Left ventricle myocardium inferior (tissue), 1 donor: ENCODE data around the gene USP7. TPM values are rescaled to one million over a fixed set of nuclear protein-coding genes. Genes with fewer than 3 reads are reported as not detected.
A peak's percentile ranks its signal among the peaks of the same experiment; 100 is the strongest.

Experiments
- DNase-seq: peaks from one replicate; pipeline ENCODE4 v3.0.0-alpha.2; 2020
- H3K27ac ChIP-seq: fragments of 200-600 bp; replicated peaks from 2 replicates; pipeline ENCODE4 v1.8.0; 2021
- H3K27me3 ChIP-seq: fragments of 200-600 bp; 2 replicates; pipeline ENCODE4 v1.8.0; 2021; ENCODE audit warnings: low read depth
- H3K36me3 ChIP-seq: fragments of 200-600 bp; 2 replicates; pipeline ENCODE4 v1.8.0; 2021
- H3K4me1 ChIP-seq: fragments of 200-600 bp; 2 replicates; pipeline ENCODE4 v1.8.0; 2021
- H3K4me3 ChIP-seq: fragments of 200-600 bp; 2 replicates; pipeline ENCODE4 v1.8.0; 2021; ENCODE audit warnings: mild to moderate bottlenecking, moderate library complexity
- H3K9me3 ChIP-seq: fragments of 200-600 bp; replicated peaks from 2 replicates; pipeline ENCODE4 v1.8.0; 2021
- CTCF ChIP-seq: fragments of 200-600 bp; IDR thresholded peaks from 2 replicates; pipeline ENCODE4 v1.8.0; 2021; ENCODE audit warnings: antibody characterized with exemption, mild to moderate bottlenecking, borderline replicate concordance
- intact Hi-C: fragments of 100-400 bp; cut with micrococcal nuclease; formaldehyde crosslinking; loops from one replicate; pipeline ENCODE4 v1.11.0; 2022
- total RNA-seq: library from RNA; stranded (reverse); fragmentation: NEBNext Ultra II Directional; extraction: Animal tissue kit (Norgen Biotek cat#: 25700); gene quantifications from one replicate; pipeline ENCODE4 v1.2.1, GENCODE V29; 2021
- donor health status: DM: no; HTN: yes; CAD: no; lungs with severe emphysema.

Gene USP7
- total RNA-seq, 1 donor from 2014 or later = 54.7 TPM

- H3K36me3 ChIP-seq = no peaks in the 10 kb centered on the region
- intact Hi-C loops = no loop called here
- no peak for DNase-seq
- TF ChIP-seq CTCF = no peak
- H3K4me3 ChIP-seq = no peak overlapping the region
- H3K27me3 ChIP-seq = no peaks in the 10 kb centered on the region
- peak overlapping the region; percentile 18 for H3K27ac ChIP-seq
- peaks cover 85% of the 10 kb centered on the region for H3K4me1 ChIP-seq
- no peaks in the 10 kb centered on the region for H3K9me3 ChIP-seq
Measured at GRCh38 chr16:8937803-8938202, 25.9 kb downstream of the USP7 start.

GRCh38 chr16:8936421-8936820, 27.3 kb downstream of the USP7 start:
- intact Hi-C loops = no loop called here
- no peak for DNase-seq
- Histone ChIP-seq H3K36me3 (no peaks in the 10 kb centered on the region), H3K9me3 (no peaks in the 10 kb centered on the region), H3K27me3 (no peaks in the 10 kb centered on the region), H3K4me1 (peaks cover 76% of the 10 kb centered on the region), H3K4me3 (no peak overlapping the region), H3K27ac (no peak overlapping the region)
- TF ChIP-seq CTCF = peak; percentile 56

- intact Hi-C loops = no loop called here
- Histone ChIP-seq H3K4me3 (no peak overlapping the region), H3K36me3 (no peaks in the 10 kb centered on the region), H3K27ac (no peak overlapping the region), H3K9me3 (no peaks in the 10 kb centered on the region), H3K4me1 (peaks cover 77% of the 10 kb centered on the region), H3K27me3 (no peaks in the 10 kb centered on the region)
- DNase-seq = no peak
- TF ChIP-seq CTCF = no peak
Measured at GRCh38 chr16:8935989-8936388, 27.7 kb downstream of the USP7 start.

GRCh38 chr16:8934601-8935000, 29.1 kb downstream of the USP7 start:
- DNase-seq = no peak
- Histone ChIP-seq H3K27me3 (no peaks in the 10 kb centered on the region), H3K4me1 (peaks cover 77% of the 10 kb centered on the region), H3K36me3 (peaks cover 6% of the 10 kb centered on the region), H3K9me3 (no peaks in the 10 kb centered on the region), H3K4me3 (no peak overlapping the region), H3K27ac (no peak overlapping the region)
- intact Hi-C loops = no loop called here
- TF ChIP-seq CTCF = no peak

- Histone ChIP-seq H3K36me3 (peaks cover 23% of the 10 kb centered on the region), H3K27ac (no peak overlapping the region), H3K4me1 (peaks cover 75% of the 10 kb centered on the region), H3K27me3 (no peaks in the 10 kb centered on the region), H3K9me3 (no peaks in the 10 kb centered on the region), H3K4me3 (no peak overlapping the region)
- peak; percentile 52 for DNase-seq
- intact Hi-C loops = no loop called here
- TF ChIP-seq CTCF = no peak
Measured at GRCh38 chr16:8931859-8932258, 31.8 kb downstream of the USP7 start.
